Epithelial cell of prostate (primary cell): ENCODE measurements around the gene KRT16.
A peak's percentile ranks its signal among the peaks of the same experiment; 100 is the strongest.
"Not testable (repeated sequence)": the region's sequence is repeated elsewhere in the genome, so short reads cannot be mapped to it uniquely, and the experiment has no call there.

Experiments used
- DNase-seq: peaks from one replicate; pipeline ENCODE4 v3.0.0-alpha.2; 2011; ENCODE audit warnings: low read depth, low spot score
- H3K27ac ChIP-seq: fragments of 450-650 bp; 2 replicates; pipeline ENCODE4 v1.5.1; 2017; ENCODE audit warnings: mild to moderate bottlenecking

Gene KRT16

GRCh38 chr17:41629826-41630670 lies 17.5 kb upstream of the KRT16 start:
- peak overlapping the region; percentile 29 for H3K27ac ChIP-seq
- no peak for DNase-seq

GRCh38 chr17:41629316-41629715 lies 16.7 kb upstream of the KRT16 start:
- DNase-seq, result no peak
- H3K27ac ChIP-seq, result peak overlapping the region; percentile 29

- H3K27ac ChIP-seq, result peak overlapping the region; percentile 29
- DNase-seq, result peak; percentile 56
These were observed 16.2 kb upstream of the KRT16 start for GRCh38 chr17:41628621-41629255.

- DNase-seq, result not testable (repeated sequence)
- peak overlapping the region; percentile 29 for H3K27ac ChIP-seq
These were observed 15.5 kb upstream of the KRT16 start for GRCh38 chr17:41628073-41628370.

DNA sequence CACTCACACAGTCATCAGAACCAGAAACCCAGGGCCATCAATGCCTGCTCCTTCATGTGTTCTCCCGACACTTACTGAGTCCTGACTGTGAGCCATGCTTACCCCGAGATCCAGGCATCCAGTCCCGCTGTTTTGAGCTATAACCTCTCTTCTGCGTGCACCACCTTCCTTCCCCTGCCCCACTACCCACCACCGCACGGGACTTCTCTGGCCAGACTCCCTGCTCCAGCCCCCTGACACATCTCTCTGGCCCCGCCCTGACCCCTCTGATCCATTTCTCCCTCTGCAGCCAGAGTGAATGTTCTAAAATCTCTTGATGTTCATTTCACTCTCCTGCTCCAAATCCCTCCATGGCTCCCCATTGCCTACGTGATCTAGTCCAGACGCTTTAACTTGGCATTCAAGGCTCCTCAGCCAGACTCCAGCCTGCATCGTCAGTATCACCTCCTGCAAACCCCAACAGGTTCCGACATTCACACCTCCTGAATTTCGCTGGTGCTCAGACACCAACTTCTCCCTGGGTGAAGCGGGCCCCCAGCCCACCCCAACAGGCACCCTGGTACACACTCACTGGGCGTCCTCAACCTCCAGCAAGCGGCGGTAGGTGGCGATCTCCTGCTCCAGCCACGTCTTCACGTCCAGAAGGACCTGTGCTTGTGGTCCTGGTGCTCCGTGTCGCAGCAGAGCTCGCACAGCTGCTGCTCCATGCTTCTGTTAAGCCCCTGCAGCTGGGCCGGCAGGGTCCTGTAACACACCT lies 14.9 kb upstream of the KRT16 start:
- peak overlapping the region; percentile 100 for H3K27ac ChIP-seq
- DNase-seq, result no peak

DNA sequence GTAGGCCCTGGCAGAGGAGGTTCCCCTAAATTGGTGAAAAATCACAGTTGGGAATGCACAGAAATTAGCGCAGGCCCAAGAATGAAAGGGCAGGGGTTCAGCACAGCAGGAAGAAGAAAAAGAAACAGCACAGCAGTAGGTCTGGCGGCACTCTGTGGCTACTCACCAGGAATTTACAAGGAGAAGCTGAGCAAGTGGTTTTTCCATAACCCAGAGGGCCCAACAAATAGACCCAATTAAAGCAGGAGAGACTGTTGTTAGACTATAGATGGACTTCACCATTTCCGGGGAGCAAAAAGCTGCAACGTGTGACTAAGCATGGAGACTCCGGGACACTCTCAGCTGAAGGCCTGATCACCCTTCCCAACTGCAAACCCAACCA lies 14.3 kb upstream of the KRT16 start:
- peak overlapping the region; percentile 100 for H3K27ac ChIP-seq
- DNase-seq, result not testable (repeated sequence)

DNA sequence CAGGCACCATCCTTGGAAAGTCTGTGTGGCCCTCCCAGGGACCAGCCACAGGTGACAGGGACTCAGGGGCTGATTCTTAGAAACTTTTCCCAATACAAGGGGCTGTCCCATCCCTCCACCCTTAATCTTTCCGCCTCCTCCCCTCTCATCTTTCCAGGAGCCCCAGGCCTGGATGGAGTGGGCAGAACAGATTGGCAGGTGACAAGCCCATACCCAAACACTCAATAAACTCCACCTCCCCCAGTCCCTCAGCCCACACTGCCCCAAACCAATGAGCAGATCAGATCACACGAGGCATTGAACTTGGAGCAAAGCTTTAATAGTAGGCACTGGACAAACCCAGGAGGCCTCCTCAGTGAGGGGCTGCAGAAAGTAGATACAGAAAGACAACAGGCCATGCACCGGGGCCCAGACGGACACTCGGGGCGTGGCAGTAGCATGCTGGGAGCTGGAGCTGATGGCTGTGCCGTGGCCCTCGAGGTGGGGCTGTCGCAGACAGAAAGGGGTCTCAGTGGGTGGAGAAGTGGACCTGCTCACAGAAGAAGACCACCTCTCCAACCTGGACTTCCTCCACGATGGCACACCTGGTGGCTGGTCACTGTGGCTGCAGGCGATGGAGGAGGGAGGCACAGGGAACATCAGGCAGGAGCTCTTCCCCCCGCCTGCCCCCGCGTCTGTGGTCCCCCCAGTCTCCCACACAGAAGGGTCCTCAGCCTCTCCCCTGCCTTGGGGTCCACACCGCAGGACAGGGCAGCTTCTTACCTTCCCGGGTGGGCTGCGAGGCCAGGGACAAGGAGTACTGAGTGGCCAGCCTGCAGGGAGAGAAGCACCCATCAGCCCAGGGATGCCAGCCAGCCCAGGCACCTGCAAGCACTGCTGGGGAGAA lies 13.7 kb upstream of the KRT16 start:
- peak overlapping the region; percentile 100 for H3K27ac ChIP-seq
- DNase-seq, result not testable (repeated sequence)

GRCh38 chr17:41625602-41626001 lies 13.0 kb upstream of the KRT16 start:
- H3K27ac ChIP-seq, result peak overlapping the region; percentile 100
- DNase-seq, result peak; percentile 88

GRCh38 chr17:41624208-41625101 lies 11.9 kb upstream of the KRT16 start, which contains the start of gene KRT17:
Gene KRT17, minus strand, starts transcription at chr17:41624575. Its CDS starts 66 bp downstream, at chr17:41624509.
- H3K27ac ChIP-seq, result peak within 1 kb of the TSS; percentile 100
- peak; percentile 97 for DNase-seq

GRCh38 chr17:41623184-41623861 lies 10.8 kb upstream of the KRT16 start:
- H3K27ac ChIP-seq, result peak overlapping the region; percentile 100

DNA sequence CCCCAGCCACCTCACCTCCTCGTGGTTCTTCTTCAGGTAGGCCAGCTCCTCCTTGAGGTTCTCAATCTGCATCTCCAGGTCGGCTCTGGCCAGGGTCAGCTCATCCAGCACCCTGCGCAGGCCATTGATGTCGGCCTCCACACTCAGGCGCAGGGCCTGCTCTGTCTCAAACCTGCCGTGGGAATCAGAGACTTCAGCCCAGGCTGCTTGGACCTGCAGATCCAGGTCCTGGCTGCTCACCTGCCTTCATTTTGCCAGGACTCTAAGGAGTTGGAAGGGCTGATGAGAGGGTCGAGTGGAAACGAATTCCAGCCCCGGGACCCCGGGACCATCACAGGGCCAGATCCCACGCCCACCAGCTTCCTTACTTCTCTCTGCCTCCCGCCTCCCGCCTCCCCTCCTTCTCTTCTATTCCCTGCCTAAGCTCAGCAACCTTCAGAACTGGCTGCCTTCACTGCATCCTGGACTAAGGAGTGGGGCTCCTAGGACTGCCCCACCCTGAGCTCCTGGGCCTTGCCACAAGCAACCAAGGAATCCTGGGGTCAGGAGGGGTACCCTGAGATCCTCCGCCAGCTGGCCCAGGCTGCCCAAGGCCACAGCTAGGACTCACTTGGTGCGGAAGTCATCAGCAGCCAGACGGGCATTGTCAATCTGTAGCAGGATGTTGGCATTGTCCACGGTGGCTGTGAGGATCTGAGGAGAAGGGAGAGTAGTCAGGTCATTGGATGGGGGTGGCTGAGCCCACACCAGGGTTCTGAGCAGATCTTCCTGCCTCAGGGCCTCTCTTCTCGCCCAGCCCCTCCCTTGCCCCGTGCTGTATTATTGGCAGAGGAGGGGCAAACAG lies 10.0 kb upstream of the KRT16 start:
- not testable (repeated sequence) for DNase-seq
- H3K27ac ChIP-seq, result peak overlapping the region; percentile 100

More at GRCh38 chr17:41623184-41623861, 10.8 kb upstream of the KRT16 start:
- DNase-seq, result not testable (repeated sequence)

DNA sequence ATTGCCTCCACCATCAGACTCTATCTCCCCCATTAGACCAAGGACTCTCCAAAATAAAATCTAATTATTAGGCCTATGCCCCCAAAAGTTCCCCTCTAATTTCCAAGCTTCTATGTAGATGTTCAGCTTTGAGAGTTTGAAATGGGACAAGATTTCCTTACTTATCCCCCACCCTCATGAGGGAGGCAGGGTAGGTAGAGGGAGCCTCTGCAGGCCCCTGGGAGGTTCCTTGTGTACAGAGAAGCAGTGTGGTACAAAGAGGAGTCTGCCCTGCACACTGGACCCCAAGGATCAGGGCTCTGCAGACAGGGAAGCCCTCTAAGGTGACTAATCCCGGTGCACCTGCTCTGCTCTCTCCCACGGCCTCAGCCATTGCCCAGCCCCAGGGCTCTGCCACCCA lies 9.3 kb upstream of the KRT16 start:
- peak overlapping the region; percentile 100 for H3K27ac ChIP-seq
- no peak for DNase-seq

GRCh38 chr17:41621435-41621817 lies 8.9 kb upstream of the KRT16 start:
- peak overlapping the region; percentile 100 for H3K27ac ChIP-seq
- DNase-seq, result not testable (repeated sequence)

DNA sequence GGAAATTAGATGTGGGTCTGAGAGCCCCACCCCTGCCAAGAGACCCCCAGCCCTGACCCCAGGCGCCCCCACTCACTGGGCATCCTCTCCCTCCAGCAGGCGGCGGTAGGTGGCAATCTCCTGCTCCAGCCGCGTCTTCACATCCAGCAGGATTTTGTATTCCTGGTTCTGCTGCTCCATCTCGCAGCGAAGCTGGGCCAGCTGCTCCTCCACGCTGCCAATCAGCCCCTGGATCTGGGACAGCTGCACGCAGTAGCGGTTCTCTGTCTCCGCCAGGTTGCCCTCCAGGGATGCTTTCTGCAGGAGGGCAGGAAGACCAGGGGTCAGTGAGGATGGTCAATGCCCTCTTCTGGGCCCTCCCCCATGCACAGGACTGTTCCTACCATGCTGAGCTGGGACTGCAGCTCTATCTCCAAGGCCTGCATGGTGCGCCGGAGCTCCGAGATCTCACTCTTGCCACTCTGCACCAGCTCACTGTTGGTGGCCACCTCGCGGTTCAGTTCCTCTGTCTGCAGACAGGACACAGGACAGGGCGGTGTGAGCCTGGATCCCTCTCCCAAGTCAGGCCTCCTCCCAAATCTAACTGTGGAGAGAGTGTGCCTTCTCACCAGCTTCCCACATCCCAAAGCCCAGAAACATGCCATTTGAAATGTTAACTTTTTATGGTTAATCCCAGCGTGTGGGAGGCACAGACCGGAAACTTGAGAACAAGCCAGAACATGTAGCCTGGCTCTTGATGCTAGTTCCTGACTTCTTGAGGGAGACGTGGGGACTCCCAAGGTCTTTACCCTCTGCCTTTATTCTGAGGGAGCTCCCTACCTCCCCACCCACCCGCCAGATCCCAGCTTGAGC lies 8.2 kb upstream of the KRT16 start:
- H3K27ac ChIP-seq, result peak overlapping the region; percentile 100
- peak; percentile 76 for DNase-seq

DNA sequence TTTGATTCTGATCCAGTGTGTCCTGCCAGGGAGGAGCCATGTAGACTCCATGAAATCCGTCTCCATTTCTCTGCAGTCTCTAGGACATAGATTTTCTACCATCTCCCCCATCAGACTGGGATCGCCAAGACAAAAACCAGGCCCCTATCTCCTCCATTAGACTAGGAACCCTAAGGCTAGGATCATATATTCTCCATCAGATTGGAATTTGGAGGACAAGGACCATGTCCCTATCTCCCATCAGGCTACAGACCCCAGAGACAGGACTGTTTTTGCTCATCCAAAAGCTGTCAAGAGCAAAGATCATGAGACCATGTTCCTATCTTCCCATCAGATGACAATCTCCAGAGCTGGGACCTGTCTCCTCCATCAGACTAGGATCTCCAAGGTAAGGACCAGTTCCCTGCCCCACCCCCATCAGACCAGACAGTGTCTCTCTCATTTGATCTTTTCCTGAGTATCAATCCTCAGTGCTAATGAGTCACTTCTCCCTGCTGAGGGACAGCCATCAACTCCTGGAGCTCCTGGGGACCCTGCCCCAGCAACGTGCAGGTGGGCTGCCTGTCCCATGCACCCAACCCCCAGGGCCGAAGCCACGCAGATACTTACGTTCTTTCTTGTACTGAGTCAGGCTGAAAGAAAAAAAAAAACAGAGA lies 7.5 kb upstream of the KRT16 start:
- H3K27ac ChIP-seq, result peak overlapping the region; percentile 100
- peak; percentile 75 for DNase-seq
